GM19238 (cell line): ENCODE results near the gene STRN4.
"Not testable (repeated sequence)": the region's sequence is repeated elsewhere in the genome, so short reads cannot be mapped to it uniquely, and the experiment has no call there.

Experiments
- DNase-seq: peaks from one replicate; pipeline ENCODE4 v3.0.0; 2011; ENCODE audit warnings: low spot score; ENCODE audit not compliant: insufficient read length

STRN4 gene, protein sequence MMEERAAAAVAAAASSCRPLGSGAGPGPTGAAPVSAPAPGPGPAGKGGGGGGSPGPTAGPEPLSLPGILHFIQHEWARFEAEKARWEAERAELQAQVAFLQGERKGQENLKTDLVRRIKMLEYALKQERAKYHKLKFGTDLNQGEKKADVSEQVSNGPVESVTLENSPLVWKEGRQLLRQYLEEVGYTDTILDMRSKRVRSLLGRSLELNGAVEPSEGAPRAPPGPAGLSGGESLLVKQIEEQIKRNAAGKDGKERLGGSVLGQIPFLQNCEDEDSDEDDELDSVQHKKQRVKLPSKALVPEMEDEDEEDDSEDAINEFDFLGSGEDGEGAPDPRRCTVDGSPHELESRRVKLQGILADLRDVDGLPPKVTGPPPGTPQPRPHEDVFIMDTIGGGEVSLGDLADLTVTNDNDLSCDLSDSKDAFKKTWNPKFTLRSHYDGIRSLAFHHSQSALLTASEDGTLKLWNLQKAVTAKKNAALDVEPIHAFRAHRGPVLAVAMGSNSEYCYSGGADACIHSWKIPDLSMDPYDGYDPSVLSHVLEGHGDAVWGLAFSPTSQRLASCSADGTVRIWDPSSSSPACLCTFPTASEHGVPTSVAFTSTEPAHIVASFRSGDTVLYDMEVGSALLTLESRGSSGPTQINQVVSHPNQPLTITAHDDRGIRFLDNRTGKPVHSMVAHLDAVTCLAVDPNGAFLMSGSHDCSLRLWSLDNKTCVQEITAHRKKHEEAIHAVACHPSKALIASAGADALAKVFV

GRCh38 chr19:46746281-46747057, at the start of gene STRN4:
STRN4 (minus strand) TSS chr19:46746450; CDS start chr19:46746430, 20 bp downstream.
- DNase-seq = peak; percentile 94

- peak; percentile 27 for DNase-seq
These were observed 45.7 kb upstream of the STRN4 start for GRCh38 chr19:46791944-46792343.

GRCh38 chr19:46789371-46789770, 43.1 kb upstream of the STRN4 start:
- no peak for DNase-seq

- DNase-seq = no peak
These were observed 42.7 kb upstream of the STRN4 start for GRCh38 chr19:46788968-46789338.

DNA sequence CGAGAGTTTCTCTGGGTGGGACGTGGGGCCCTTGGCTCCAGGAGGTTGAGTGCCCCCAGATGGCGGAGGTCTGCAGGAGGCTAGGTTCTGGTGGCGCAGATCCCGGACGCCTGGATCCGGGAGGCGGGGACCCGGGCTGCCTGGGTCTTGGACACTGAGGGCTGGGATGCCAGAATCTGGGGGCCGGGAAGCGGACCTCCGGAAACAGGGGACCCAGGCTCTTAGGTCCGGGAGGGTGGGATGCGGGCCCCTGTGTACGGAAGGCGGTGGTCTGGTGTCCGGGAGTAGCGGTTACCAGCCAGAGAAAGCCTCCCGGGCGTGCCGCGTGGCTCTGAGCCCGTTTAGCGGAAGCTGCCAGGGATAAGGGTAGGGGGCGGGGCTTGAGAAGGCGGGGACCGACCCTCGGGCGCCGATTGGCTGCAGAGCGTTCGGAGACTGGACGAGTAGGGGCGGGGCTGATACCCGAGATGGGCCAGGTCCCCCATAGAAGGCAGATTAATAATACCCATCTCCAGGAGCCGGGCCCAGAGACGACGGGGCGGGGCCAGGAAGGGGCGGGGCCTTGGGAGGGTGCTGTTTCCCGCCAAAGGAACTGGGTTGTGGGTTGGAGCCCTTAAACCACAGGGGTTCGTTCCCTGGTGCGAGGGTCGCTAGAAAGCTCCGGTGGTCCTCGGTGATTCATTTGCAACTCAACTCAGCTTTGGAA, 42.2 kb upstream of the STRN4 start, which contains the start of gene SLC1A5:
TSS of gene SLC1A5 (minus strand) at position 333 of the 706 bp plus-strand sequence. CDS start 629 bp downstream, outside the sequence.
- DNase-seq = peak; percentile 97

DNA sequence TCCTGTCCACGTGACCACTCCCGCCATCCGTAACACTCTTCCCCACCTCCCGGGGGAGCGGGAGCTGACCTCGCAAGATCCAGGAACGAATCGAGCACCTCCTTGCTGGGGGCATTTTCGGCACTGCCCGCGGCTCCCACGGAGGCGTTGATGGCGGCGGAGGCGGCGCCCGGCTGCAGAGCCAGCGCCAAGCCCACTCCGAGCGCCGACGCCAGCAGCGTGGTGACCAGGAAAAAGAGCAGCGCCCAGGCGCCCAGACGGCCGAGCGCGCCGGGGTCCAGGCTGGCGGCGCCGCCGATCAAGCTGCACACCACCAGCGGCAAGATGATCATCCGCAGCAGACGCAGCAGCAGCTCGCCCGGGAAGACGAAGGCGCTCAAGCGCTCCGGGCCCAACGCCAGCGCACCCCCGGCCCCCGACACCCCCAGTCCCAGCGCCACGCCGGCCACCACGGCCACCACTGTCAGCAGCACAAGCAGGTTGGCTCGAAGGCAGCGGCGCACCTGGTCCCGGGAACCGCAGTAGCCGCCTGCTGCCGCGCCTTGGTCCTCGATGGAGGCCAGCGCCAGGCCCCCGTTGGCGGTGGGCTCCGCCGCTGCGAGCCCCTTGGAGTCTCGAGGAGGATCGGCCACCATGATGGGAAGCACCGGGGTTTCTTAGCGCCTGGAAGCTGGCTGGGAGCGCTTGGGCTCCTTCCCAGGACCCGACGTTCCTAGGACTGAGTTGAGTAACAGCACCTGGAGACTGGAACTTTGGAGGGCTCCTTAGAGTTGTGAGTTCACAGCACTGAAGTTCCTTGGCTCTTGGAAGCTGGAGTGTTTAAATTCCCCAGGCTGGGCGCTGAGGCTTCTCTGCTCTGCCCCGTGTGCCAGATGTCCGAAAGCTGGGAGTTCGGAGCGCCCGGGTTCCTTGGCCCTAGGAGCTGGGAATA, 41.3 kb upstream of the STRN4 start:
- no peak for DNase-seq

GRCh38 chr19:46787040-46787330, 40.7 kb upstream of the STRN4 start:
- no peak for DNase-seq

GRCh38 chr19:46786236-46787039, 40.2 kb upstream of the STRN4 start:
- DNase-seq = peak; percentile 75

GRCh38 chr19:46785980-46786235, 39.7 kb upstream of the STRN4 start:
- no peak for DNase-seq

DNA sequence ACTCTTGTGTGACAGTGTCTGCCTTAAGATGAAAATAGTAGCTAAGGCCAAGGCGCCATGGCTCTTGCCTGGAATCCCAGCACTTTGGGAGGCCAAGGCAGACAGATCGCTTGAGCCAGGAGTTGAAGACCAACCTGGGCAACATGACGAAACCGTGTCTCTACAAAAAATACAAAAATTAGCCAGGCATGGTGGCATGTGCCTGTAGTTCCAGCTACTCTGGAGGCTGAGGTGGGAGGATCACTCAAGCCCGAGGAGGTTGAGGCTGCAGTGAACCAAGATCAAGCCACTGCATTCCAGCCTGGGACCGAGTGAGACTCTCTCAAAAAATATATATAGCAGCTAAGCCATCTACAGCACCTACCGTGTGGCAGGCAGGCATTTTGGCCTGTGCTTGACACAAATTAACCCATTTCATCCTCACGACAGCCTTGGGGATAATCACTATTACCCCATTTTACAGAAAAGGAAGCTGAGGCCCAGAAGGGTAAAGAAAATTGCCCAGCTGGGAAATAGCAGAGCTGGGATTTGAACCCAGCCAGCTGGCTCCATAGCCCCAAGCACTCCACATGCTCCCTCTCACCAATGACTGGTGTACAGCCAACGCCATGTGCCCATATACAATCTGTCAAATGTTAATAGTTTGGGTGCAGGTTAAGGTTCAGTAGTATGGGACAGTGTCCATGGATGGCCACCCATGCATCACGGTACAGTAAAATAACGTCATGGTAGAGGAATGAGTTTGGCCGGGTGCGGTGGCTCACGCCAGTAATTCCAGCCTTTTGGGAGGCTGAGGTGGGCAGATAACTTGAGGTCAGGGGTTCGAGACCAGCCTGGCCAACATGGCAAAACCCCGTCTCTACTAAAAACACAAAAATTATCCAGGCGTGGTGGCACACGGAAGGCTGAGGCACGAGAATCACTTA, 39.1 kb upstream of the STRN4 start:
- DNase-seq = no peak

GRCh38 chr19:46784262-46785053, 38.2 kb upstream of the STRN4 start:
- DNase-seq = peak; percentile 83

- DNase-seq = no peak
These were observed 37.4 kb upstream of the STRN4 start for GRCh38 chr19:46783670-46784069.

GRCh38 chr19:46782355-46783019, 36.2 kb upstream of the STRN4 start:
- no peak for DNase-seq

- not testable (repeated sequence) for DNase-seq
These were observed 31.9 kb upstream of the STRN4 start for GRCh38 chr19:46777956-46778645.

DNA sequence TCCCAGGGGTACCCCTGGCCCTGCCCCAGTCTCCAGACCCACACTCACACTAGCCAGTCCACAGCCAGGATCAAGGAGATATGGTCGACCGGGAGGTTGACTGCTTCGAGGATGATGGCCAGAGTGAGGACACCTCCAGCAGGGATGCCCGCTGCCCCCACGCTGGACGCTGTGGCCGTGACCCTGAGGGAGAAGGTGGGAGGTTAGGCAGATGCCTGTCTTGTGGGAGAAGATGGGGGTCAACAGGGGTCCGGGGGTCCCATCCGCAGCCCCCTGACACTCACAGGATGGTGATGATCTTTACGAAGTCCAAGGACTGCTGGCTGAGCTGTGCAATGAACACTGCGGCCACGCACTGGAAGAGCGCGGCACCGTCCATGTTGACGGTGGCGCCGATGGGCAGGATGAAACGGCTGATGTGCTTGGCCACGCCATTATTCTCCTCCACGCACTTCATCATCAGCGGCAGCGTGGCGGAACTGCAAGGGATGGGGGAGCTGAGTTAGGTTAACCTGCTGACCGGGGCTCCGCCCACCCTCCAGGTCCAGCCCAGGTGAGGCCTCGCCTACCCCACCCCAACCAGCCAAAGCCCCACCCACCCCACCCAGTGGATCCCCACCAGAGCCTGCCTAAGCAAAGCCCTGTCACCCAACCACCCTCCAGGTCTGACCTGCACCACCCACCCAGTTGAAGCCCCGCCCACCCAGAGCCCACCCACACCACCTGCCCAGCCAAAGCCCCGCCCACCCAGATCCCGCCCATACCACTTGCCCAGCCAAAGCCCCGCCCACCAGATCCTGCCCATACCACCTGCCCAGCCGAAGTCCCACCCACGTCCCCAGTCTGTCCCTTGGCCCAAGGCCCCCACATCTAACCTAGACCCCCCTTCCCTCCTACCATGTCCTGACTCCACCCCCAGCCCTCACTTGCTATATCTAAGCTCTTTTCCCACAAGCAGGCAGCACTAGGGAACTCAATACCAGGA, 31.0 kb upstream of the STRN4 start:
- DNase-seq = no peak
